ENCODE measurements around the gene BSPRY.
"Not testable (repeated sequence)": the region's sequence is repeated elsewhere in the genome, so short reads cannot be mapped to it uniquely, and the experiment has no call there.

Gene BSPRY

GRCh38 chr9:113341712-113342410, 7.5 kb upstream of the BSPRY start:
- DNase-seq: no peak

- peak; percentile 78 for DNase-seq
These were observed 5.6 kb upstream of the BSPRY start for GRCh38 chr9:113343732-113344231.

DNA sequence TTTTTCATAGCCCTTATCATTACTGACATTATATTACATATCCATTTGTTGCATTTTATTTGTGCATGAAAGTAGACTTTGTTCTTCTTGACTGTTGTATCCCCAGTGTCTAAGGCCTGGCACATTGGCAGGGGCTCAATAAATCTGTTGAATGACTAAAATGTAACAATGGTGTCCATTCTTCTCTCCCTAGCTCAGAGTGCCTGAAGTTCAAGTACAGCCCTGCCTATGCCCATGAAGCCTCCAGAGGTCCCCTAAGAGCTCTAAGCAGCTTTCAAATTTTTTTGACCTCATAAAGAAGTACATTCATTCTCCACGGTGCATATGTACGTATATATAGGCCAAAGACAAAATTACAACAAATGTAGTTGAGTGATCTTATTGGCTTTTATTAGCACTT, 4.2 kb upstream of the BSPRY start:
- no peak for DNase-seq

DNA sequence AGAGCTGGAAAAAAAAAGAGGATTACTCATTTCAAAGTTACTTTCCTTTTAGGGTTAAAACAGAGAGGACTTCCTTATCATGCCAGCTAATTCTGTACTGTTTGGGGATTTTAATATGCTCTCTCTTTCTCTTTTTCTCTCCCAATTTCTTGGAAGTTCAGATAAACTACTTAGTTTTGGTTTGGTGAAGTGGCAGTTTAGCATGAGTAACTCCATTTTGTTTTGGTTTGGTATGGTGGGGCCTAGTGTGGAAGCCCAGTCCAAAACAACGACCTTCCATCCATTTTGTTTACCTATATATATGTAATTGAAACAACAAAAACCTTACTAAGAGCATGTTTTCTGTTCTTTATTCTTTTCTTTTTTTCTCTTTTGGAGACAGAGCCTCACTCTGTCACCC, 3.7 kb upstream of the BSPRY start:
- DNase-seq: no peak

DNA sequence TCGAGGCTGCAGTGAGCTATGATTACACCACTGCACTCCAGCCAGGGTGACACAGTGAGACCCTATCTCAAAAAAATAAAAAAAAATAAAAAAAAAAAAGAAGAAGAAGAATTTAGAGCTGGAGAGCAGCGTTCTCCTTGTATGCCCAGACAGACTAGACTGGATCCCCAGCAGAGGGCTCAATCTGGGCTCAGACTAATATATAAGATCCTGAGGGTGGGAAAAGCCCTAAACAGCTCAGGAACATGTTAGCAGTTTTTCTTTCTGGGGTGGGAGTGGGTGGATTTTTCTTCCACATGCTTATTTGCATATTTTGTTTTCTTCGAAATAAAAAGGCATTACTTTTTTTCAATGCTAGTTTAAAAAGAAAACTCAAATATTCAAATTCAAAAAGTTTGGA, 904 bp upstream of the BSPRY start:
- DNase-seq: no peak

- no peak for DNase-seq
These were observed 286 bp upstream of the BSPRY start for GRCh38 chr9:113349066-113349444.

DNA sequence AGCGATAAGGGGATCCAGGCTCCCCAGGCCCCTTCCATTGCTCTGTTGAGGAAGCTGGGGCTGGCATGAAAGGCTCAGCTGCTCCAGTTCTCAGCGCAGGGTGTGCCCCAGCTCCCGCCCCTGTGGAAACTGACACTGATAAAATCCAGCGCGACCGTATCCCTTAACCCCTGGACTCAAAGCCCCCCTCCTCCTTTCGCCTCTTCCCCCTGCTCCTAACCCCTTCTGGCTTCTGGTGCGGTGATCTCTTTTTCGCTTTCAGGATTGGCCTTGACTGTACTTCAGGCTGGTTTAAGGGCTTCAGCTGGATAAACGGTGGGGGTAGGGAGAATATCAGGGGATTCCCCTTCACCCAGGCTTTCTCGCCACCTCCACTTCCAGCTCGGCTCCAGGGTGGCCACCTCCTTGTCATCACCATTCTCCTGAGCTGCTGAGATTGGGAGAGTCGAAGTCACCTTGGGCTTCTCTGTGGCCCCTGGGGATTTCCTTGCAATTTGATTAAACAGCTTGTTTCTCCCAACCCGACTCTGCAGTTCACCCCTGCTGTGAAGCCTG, 843 bp downstream of the BSPRY start:
- no peak for DNase-seq

GRCh38 chr9:113350937-113351336, 1.6 kb downstream of the BSPRY start:
- no peak for DNase-seq

DNA sequence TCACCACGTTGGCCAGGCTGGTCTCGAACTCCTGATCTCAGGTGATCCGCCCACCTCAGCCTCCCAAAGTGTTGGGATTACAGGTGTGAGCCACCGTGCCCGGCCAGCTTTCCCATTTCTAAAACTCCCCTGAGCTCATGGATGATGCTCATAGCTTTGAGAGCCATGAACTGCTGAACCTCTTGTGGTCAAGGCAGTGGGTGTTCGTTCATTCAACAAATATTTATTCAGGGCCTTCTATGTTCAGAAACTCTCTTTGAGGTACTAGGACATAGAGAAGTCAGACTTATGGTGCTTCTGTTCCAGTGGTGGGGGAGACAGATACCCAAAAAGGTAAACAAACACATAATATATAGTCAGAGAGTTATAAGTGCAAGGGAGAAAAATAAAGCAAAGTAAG, 2.7 kb downstream of the BSPRY start:
- DNase-seq: no peak

- DNase-seq: no peak
These were observed 3.1 kb downstream of the BSPRY start for GRCh38 chr9:113352411-113352810.

- no peak for DNase-seq
These were observed 5.8 kb downstream of the BSPRY start for GRCh38 chr9:113355040-113355596.

- no peak for DNase-seq
These were observed 7.4 kb downstream of the BSPRY start for GRCh38 chr9:113356686-113357292.

DNA sequence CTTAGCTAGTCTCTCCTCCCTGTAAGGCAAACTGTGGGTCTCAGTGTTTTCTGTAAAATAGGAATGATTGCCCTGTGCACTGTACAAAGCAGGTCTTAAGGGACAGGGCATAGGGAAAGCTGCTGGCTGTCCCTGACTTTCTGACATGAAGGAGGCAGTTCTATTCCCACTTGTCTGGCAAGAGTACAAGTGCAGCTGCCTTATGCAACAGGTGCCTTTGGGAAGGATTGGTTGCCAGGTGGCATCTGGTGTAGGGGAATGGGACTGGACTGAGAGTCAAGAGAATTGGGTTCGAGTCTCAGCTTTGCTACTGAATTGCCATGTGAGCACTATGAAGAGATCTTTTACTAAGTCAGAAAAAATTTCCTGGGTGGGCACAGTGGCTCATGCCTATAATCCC, 10.0 kb downstream of the BSPRY start:
- DNase-seq: no peak

DNA sequence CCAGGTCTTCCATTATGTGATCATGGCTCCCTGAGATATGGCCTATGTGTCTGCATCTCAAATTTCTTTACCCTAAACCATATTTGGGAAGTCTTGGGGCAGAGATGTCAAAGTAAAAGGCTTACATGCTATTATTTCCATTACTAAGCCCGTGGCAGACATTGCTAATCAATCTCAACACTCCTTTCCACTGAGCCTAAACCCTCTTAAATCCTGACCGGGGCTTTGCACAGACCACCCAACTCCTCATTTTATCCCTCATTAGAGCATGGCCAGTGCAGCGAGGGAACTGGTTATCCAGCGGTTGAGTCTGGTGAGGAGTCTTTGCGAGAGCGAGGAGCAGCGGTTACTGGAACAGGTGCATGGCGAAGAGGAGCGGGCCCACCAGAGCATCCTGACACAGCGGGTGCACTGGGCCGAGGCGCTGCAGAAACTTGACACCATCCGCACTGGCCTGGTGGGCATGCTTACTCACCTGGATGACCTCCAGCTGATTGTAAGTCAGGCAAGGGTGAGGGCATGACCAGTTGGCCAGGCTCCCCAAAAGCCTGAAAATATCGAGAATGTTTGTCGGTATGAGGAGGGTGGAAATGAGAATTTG, 11.0 kb downstream of the BSPRY start:
- no peak for DNase-seq

DNA sequence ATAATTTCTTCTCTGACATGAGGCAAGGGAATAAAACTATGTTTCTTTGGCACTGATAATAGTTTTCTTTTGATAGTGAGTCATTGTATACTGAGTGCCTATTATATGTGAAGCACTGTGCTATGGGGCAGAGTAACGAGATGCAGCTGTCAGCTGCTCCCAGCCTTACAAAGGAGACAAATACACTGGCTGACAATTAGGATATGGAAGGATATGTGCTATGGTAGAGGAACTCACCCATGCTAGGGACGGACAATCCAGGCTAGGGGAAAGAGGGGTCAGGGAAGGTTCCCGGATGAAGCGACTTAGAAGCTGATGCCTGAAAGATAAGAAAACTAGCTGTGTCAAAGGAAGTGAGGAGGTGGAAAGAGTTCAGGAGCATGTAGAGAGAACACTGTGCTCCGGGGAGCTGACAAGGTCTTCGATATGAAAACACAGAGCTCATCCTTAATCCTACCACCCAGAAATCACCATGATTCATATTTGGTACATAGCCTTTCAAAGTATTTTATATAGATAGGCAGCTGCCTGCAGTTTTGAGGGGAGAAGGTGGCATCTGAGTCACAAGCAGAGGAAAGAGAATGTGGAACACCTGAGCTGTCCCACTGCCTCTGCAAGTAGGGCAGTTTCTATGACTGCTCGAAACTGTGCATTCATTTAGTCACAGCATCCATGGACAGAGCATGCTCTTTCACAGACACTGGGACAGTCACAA, 12.1 kb downstream of the BSPRY start:
- DNase-seq: no peak

DNA sequence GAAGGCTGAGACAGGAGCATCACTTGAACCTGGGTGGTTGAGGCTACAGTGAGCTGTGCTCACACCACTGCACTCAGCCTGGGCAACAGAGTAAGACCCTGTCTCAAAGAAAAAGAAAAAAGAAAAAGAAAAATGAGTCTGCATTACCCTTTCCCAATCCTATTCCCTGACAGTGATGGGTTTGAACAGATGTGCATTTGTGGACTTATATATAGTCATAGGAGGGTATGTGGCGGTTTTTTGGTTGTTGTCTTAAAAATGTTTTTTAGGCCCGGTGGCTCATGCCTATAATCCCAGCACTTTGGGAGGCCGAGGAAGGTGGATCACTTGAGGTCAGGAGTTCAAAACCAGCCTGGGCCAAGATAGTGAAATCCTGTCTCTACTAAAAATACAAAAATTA, 14.0 kb downstream of the BSPRY start:
- DNase-seq: no peak

DNA sequence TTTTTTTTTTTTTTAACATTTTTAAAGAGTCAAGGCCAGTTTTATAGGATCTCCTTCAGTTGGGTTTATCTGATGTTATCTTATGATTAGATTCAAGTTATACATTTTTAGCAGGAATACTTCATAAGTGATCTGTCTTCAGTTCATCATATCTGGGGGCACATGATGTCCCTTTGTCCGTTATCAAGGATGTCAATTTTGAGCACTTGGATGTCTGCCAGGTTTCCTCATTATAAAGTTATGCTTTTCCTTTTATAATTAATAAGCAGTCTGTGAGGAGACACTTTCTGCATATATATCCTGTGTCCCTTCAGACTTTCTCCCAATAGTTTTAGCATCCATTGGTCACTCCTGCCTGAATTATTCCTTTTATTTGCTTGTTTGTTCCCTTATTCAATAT, 15.6 kb downstream of the BSPRY start:
- DNase-seq: no peak

- DNase-seq: not testable (repeated sequence)
These were observed 16.3 kb downstream of the BSPRY start for GRCh38 chr9:113365652-113366051.

DNA sequence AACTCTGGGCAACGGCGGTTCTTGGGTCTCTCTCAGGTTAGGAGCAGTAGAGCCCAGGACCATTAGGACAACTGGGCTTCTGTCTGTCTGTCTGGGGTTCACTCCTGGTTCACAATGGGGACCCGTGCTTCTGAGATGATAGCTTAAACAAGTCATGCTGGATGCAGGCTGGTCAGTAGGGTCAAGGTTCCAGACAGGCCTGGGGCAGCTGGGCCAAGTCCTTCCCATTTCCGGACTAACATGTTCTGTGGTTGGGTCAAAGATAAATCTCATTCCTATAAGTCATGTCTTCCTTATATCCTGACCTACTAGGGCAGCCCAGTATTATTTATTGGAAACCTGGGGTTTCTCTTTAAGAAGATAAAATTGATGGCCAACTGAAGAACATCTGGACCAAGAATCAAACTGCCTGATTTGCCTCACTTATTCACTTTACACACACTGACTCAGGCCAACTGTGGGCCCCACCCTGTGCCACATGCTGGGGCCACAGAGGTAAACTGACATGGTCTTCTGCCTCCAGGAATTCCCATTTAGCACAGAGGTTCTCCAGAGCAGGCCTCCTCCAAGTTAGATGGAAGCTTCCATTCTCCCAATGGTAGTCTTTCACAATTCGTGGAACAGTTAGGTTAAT, 19.1 kb downstream of the BSPRY start:
- DNase-seq: no peak

- no peak for DNase-seq
These were observed 19.9 kb downstream of the BSPRY start for GRCh38 chr9:113368982-113369854.

GRCh38 chr9:113369855-113370140, 20.5 kb downstream of the BSPRY start:
- DNase-seq: no peak

DNA sequence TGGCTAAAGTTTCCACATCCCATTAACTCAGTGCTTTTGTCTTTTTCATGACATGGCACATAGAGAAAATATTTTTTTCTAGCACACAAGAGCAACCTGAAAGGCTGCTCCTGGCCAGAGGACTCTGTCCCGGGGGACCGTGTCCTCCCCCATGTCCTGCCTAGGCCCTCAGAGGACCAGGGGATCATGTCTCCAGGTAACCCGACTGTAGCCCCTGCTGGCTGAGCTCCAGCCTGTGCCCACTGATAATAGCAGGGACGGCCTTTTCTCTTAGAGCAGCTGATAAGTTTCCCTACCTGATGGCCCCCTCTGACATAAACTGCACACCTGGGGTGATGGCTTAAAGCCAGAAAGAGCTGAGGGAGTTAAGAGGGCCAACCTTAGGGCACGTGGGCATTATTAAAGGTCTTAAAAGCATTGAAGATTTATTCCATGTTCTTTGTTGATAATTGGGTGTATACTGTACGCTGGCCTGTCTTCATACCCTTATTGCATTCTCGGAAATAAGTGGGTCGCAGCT, 21.5 kb downstream of the BSPRY start:
- DNase-seq: peak; percentile 77
